Activated CD4-positive, alpha-beta T cell treated with anti-CD3 and anti-CD28 coated beads for 48 hours (primary cell): ENCODE results near the gene FOXP1.
A peak's percentile ranks its signal among the peaks of the same experiment; 100 is the strongest.

ENCODE experiments used
- DNase-seq: peaks from one replicate; pipeline ENCODE4 v3.0.0-alpha.2; 2020

FOXP1 gene

GRCh38 chr3:71585887-71586809 lies 2.6 kb upstream of the FOXP1 start:
- DNase-seq = peak; percentile 16

- peak; percentile 13 for DNase-seq
These were observed 1.6 kb upstream of the FOXP1 start for GRCh38 chr3:71585131-71585530.

DNA sequence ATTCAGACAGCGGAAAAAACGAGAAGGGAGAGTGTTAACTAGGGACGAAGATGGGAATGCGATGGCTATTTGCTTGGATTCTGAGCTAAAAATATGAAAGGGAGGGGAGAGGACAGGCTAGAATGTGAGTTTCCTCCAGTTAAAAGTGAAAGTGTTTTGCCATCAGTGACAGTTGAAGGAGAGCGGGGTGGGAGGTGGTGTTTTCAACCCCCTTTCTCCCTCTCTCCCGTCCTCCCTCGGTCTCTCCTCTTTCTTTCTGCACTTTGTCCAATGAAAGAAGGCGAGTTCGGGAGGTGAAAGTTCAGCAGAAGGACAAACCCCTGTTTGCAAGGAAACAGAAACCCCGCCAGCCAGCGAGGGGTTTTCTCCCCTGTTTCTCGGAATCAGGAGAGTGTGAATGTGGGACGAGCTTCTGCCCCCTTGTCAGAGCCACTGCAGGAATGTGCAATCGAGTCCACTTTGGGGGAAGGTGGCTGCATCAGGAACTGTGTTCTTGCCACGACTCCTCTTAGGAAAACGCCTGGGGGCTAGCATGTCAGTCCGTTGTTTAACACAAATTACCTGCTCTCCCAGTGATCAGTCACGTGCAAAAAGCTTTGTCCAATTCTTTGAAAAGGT lies 975 bp upstream of the FOXP1 start:
- peak; percentile 80 for DNase-seq

- DNase-seq = peak; percentile 86
These were observed 639 bp downstream of the FOXP1 start for GRCh38 chr3:71582612-71583565.

- peak; percentile 68 for DNase-seq
These were observed 1.4 kb downstream of the FOXP1 start for GRCh38 chr3:71582036-71582611.

DNA sequence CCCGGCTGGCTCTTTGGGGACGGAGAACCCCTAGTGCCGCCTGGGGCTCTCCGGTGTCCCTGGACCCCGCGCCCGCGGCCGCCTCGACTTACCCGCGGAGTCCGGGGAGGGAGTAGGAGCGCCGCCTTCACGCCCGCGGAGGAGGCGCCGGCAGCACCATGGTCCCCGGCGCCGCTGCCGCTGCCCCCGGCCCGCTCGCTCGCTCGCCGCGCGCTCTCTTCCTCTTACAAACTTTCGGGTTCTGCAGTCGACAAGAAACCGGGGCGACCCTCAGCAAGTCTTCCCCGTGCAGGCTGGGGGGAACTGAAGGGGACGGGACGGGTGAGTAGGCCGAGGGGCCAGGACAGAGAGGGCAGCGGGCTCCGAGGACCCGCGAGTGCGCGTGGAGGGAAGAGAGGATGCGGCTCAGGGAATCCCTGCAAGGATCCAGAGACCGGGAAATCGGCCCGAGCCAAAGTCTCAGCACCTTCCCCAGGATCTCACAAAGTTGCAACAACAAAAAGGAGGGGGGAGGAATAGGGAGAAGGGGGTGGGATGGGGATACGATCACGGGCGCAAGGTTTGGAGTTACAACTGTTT lies 2.0 kb downstream of the FOXP1 start:
- peak; percentile 52 for DNase-seq

DNA sequence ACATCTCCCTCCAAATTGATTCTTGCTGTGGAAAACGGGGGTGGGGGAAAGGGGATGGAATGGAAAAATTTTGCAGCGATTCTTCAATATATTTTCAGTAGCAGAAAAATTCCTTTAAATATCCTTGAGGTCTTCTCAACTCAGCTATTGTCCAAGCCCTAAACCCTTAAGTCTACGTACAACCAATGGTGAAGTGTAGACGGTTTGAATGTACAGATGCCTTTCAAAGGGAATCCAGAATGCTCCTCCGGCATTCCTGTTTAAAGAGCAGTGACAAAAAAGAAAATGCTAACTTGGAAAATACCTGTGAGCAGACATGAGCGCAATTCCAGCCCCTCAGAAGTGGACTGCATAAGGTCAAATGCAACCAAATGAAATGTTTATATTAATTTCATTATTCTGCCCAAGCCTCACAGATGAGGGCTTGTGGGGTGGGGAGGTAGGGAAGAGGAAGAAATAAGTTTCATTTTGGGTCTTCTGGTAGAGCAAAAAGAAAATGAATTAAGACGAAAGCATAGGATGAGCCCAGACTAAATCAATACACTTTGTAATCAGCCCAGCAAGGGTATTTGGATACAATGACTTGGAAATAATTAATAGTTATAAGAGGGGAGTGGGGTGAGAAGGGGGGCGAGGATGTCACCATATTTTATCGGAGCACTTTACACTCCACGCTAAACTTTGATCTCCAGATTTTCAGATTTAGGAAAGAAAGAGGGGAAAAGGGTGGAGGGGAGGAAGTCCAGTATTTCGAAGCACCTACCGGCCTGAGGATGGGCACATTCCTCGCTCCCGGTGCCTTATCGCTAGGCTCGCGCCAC lies 2.7 kb downstream of the FOXP1 start:
- DNase-seq = no peak

- peak; percentile 23 for DNase-seq
These were observed 3.6 kb downstream of the FOXP1 start for GRCh38 chr3:71579935-71580406.

DNA sequence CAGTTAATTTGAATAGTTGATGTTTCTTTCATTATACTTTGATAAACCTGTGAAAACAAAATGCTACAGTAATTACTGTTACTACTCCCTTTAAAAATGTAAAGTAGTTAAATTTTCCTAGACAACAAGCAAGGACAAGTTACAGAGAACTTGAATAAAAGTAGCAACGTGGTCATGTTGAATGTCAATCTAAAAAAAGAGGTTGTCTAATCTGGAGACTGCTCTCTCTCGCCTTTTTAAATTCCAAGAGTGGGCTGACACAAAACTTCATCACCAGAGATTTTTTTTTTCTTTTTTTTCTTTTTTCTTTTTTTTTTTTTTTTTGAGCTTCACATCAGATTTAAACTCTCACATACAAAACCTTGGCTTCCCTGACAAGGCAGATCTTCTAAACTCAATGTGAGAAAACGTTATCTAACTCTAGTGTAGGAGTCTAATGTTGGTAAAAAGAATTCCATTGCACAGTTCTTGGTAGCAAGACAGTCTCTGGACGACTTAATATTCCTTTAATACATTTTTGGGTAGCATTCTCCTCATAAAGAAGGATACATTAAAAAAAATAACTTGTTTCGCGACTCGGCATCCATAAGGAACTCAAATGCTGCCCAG lies 4.1 kb downstream of the FOXP1 start:
- no peak for DNase-seq

- no peak for DNase-seq
These were observed 5.3 kb downstream of the FOXP1 start for GRCh38 chr3:71578054-71578751.

DNA sequence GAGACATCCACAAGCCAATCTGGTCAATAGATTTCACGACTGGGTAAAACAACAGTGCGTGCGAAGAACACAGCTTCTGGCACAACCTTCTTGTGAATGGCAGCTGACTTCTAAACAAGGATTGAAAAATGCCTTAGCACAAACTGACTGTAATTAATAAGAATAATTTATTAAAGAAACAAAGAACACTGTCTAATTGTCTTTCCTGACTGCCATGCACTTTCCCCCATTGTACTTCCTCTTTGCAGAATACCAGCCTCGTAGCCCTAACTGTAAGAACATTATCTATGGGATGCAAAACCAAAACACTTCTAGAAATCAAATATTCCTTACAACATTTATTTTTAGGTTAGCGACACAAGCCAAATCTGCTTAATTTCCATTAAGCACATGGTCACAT lies 6.5 kb downstream of the FOXP1 start:
- no peak for DNase-seq

DNA sequence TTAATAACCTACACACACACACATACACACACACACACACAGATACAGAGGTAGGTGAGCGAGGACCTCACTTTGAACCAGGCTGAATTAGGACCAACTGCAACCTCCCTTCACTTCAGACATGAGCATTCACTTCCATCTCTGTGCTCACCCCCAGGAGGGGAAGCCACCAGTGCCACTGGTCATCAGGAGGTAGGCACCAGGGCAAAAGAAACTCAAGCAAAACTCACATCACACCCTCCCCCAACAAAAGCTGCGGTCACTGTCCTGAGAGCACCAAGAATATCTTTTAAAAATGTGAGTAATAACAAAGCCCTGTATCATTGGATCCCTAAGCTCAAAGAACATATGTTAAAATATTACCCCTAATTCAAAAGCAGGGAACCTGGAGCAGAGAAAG lies 8.1 kb downstream of the FOXP1 start:
- no peak for DNase-seq

GRCh38 chr3:71573181-71573580 lies 10.3 kb downstream of the FOXP1 start:
- no peak for DNase-seq

- DNase-seq = no peak
These were observed 13.0 kb downstream of the FOXP1 start for GRCh38 chr3:71570546-71570945.

GRCh38 chr3:71568207-71568606 lies 15.3 kb downstream of the FOXP1 start:
- no peak for DNase-seq

- DNase-seq = no peak
These were observed 16.8 kb downstream of the FOXP1 start for GRCh38 chr3:71566776-71567175.

DNA sequence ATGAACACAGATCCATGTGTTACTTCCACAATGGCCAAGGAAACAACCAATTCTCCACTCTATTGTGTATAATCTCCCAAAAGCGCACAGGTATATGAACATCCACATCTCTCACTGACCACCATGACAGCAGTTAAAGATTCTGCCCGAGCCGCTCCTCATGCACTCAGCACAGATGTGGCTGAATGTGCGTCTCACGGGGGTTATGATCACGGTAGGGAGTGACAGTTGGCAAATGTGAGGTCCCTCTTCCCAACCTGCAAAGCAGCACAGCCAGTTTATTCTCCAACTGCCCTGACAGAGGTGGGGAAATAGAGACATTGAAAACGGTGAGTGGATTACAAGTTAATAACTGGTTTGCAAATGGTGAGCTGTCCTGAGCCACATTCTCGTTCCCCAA lies 17.6 kb downstream of the FOXP1 start:
- DNase-seq = no peak

- no peak for DNase-seq
These were observed 18.2 kb downstream of the FOXP1 start for GRCh38 chr3:71565316-71565715.

DNA sequence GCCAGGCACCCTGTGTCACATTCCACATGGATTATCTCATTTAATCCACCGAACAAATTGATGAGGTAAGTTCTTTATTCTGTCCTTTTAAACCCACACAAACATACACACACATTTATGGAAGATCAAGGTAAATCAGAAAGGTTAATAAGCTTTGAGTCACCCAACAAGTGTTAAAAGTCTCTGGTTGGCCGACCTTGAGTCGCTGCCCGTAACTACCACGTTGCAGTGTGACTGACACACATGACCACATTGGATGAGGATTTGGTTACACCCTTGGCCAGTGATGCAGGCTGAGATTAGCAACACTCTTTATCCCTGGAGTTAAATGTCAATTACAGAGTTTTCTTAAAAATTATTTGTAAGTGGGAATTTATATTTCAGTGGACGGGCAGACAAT lies 19.2 kb downstream of the FOXP1 start:
- DNase-seq = peak; percentile 18

GRCh38 chr3:71563827-71564226 lies 19.7 kb downstream of the FOXP1 start:
- DNase-seq = no peak
